H1 (cell line): Measurements from ENCODE around the gene PGM3. TPM values are rescaled to one million over a fixed set of nuclear protein-coding genes. Genes with fewer than 3 reads are reported as not detected.

Experiments
- ATF2 ChIP-seq: IDR thresholded peaks from 2 replicates; pipeline ENCODE4 v1.6.1; 2012; ENCODE audit warnings: low read length, inconsistent platforms
- BCL11A ChIP-seq, 2 experiments: IDR thresholded peaks; one replicate each; pipeline ENCODE4 v1.6.1; 2011; ENCODE audit warnings: low read depth in 2 of 2, low read length in 2 of 2, mild to moderate bottlenecking in 2 of 2
- EZH2 ChIP-seq: fragments of 200-600 bp; sonication (generic); IDR thresholded peaks from 2 replicates; pipeline ENCODE4 v1.7.1; 2012; ENCODE audit warnings: low read depth, mild to moderate bottlenecking, moderate library complexity, low read length, inconsistent platforms; ENCODE audit not compliant: severe bottlenecking
- SIX5 ChIP-seq: IDR thresholded peaks from 2 replicates; pipeline ENCODE4 v1.6.1; 2011; ENCODE audit warnings: mild to moderate bottlenecking, low read depth, low read length
- TCF12 ChIP-seq: IDR thresholded peaks from 2 replicates; pipeline ENCODE4 v1.6.1; 2011; ENCODE audit warnings: low read depth, mild to moderate bottlenecking, low read length
- TEAD4 ChIP-seq: IDR thresholded peaks from 2 replicates; pipeline ENCODE4 v1.6.1; 2012; ENCODE audit warnings: low read depth, low read length, inconsistent platforms, mixed read lengths
- polyA plus RNA-seq, 7 experiments: library from polyadenylated mRNA; depleted of rRNA in 3 of 7; stranded (reverse) in 5 of 7; unstranded in 2 of 7; fragments of >200 nt in 5 of 7; fragments of 200-250 nt in 2 of 7; gene quantifications; 1 replicate in 5 of 7; 2 replicates in 1 of 7; 4 replicates in 1 of 7; pipeline versions ENCODE4 v1.2.1 to v1.2.3, GENCODE V29; 2011 to 2013; ENCODE audit warnings: missing spikeins in 2 of 7, mixed read lengths in 2 of 7
- total RNA-seq: library from RNA; stranded (reverse); fragmentation: NEBNext Ultra II Directional; extraction: Animal tissue kit (Norgen Biotek cat#: 25700); gene quantifications from 2 replicates; pipeline ENCODE4 v1.2.1, GENCODE V29; 2021
- TF ChIP-seq, protein P1 (sequence below): IDR thresholded peaks from 2 replicates; pipeline ENCODE4 v1.6.1; 2012; ENCODE audit warnings: inconsistent platforms

Gene PGM3
- total and polyA plus RNA-seq, 2 of the 8 experiments (the other 6 are each of a cell fraction or from before 2014, with no cell fraction given), result 14.5 to 60.5 TPM

GRCh38 chr6:83155794-83156193 lies 37.3 kb downstream of the PGM3 start (continued):
- TF ChIP-seq ATF2, result no peak
- TF ChIP-seq TCF12, result no peak
- TF ChIP-seq EZH2, result no peak
- no peak for TF ChIP-seq TEAD4
- TF ChIP-seq BCL11A (IDR thresholded peaks at IDR 0.05; ENCODE audit: low read depth in 2 of 2, low read length in 2 of 2), result no peak
- TF ChIP-seq, protein P1, sequence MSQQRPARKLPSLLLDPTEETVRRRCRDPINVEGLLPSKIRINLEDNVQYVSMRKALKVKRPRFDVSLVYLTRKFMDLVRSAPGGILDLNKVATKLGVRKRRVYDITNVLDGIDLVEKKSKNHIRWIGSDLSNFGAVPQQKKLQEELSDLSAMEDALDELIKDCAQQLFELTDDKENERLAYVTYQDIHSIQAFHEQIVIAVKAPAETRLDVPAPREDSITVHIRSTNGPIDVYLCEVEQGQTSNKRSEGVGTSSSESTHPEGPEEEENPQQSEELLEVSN, result no peak
- TF ChIP-seq SIX5, result no peak
